ENCODE results near the gene ATP1A2. TPM values are rescaled to one million over a fixed set of nuclear protein-coding genes. Genes with fewer than 3 reads are reported as not detected.

Gene ATP1A2
- total and polyA plus RNA-seq, 4 donors, result 0.09 to 1.5 (median 0.29) TPM

DNA sequence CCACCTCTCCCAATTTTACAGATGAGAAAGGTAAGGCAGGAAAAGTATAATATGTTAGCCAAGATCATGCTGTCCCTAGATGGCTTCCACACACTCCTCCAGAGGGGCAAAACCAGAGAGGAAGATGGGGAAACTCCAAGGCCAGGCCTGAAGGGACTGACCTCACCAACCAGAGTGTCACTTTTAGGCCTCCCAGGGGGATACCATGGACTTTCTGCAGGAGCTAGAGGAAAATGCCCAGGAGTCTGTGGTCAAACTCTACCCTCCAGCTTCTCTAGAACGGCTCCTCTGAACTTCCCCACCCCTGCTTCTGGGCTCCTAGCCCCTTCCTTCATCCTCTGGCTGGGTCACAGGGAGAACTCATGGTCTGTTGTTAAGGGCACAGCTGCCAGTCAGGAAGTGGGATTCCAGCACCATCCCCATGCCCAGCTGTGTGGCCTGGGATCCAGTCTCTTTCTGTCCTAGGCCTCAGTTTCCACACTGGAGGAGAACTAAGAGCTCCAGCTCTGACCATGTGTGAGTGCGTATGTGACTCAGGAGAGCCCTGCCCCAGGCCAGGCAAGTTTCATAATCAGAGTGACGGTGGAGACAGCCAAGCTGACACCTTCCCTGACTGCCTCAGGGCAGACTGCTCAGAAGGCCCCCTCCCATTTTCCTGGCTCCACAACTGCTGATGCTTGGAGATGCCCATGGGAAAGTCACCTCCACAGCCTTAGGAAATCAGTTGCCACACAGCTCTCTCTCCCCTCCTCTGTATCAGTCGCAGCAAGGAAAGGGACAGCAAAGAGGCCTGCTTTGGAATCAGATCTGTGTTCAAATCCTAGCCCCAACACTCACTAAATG lies 19.1 kb upstream of the ATP1A2 start:
- TF ChIP-seq EGR1 (IDR thresholded peaks at IDR 0.05; ENCODE audit: low read depth in 2 of 2) (no peak), TAF1 (conservative IDR thresholded peaks at IDR 0.05) (no peak), RAD21 (IDR thresholded peaks at IDR 0.05) (no peak), HNF4A (conservative IDR thresholded peaks at IDR 0.05) (peak in 1 of 2 donors; percentile 24), JUND (IDR thresholded peaks at IDR 0.05) (no peak), HNF4G (IDR thresholded peaks at IDR 0.05) (no peak), NR2F2 (IDR thresholded peaks at IDR 0.05) (no peak), FOXA2 (IDR thresholded peaks at IDR 0.05) (no peak), GABPA (IDR thresholded peaks at IDR 0.05 in 1 of 2, conservative IDR thresholded peaks at IDR 0.05 in 1 of 2) (no peak), RXRA (IDR thresholded peaks at IDR 0.05) (peak in 1 of 2 donors; percentile 15), SP1 (IDR thresholded peaks at IDR 0.05) (no peak), FOXA1 (IDR thresholded peaks at IDR 0.05) (no peak), YY1 (IDR thresholded peaks at IDR 0.05) (no peak)
- TF ChIP-seq, protein P1, sequence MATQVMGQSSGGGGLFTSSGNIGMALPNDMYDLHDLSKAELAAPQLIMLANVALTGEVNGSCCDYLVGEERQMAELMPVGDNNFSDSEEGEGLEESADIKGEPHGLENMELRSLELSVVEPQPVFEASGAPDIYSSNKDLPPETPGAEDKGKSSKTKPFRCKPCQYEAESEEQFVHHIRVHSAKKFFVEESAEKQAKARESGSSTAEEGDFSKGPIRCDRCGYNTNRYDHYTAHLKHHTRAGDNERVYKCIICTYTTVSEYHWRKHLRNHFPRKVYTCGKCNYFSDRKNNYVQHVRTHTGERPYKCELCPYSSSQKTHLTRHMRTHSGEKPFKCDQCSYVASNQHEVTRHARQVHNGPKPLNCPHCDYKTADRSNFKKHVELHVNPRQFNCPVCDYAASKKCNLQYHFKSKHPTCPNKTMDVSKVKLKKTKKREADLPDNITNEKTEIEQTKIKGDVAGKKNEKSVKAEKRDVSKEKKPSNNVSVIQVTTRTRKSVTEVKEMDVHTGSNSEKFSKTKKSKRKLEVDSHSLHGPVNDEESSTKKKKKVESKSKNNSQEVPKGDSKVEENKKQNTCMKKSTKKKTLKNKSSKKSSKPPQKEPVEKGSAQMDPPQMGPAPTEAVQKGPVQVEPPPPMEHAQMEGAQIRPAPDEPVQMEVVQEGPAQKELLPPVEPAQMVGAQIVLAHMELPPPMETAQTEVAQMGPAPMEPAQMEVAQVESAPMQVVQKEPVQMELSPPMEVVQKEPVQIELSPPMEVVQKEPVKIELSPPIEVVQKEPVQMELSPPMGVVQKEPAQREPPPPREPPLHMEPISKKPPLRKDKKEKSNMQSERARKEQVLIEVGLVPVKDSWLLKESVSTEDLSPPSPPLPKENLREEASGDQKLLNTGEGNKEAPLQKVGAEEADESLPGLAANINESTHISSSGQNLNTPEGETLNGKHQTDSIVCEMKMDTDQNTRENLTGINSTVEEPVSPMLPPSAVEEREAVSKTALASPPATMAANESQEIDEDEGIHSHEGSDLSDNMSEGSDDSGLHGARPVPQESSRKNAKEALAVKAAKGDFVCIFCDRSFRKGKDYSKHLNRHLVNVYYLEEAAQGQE (IDR thresholded peaks at IDR 0.05), result no peak
- TF ChIP-seq, protein P2, sequence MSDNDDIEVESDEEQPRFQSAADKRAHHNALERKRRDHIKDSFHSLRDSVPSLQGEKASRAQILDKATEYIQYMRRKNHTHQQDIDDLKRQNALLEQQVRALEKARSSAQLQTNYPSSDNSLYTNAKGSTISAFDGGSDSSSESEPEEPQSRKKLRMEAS (IDR thresholded peaks at IDR 0.05), result no peak
- TF ChIP-seq, protein P3, sequence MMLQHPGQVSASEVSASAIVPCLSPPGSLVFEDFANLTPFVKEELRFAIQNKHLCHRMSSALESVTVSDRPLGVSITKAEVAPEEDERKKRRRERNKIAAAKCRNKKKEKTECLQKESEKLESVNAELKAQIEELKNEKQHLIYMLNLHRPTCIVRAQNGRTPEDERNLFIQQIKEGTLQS (IDR thresholded peaks at IDR 0.05), result no peak
- TF ChIP-seq, protein P4, sequence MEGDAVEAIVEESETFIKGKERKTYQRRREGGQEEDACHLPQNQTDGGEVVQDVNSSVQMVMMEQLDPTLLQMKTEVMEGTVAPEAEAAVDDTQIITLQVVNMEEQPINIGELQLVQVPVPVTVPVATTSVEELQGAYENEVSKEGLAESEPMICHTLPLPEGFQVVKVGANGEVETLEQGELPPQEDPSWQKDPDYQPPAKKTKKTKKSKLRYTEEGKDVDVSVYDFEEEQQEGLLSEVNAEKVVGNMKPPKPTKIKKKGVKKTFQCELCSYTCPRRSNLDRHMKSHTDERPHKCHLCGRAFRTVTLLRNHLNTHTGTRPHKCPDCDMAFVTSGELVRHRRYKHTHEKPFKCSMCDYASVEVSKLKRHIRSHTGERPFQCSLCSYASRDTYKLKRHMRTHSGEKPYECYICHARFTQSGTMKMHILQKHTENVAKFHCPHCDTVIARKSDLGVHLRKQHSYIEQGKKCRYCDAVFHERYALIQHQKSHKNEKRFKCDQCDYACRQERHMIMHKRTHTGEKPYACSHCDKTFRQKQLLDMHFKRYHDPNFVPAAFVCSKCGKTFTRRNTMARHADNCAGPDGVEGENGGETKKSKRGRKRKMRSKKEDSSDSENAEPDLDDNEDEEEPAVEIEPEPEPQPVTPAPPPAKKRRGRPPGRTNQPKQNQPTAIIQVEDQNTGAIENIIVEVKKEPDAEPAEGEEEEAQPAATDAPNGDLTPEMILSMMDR (IDR thresholded peaks at IDR 0.05; ENCODE audit: low read depth, low read length, missing input control), result no peak
- Histone ChIP-seq H3K9ac (ENCODE audit: low read depth in 1 of 2, low read length in 2 of 2) (peak overlapping the region; percentile 45 to 78), H3K4me3 (ENCODE audit: low read depth in 1 of 3, low read length in 3 of 3) (no peak overlapping the region), H3K9me3 (ENCODE audit: control insufficient read depth in 4 of 4, low read length in 3 of 4) (no peaks in the 10 kb centered on the region), H3K27ac (ENCODE audit: low read depth in 1 of 2, low read length in 2 of 2) (peak overlapping the region; percentile 84 to 89), H3K36me3 (ENCODE audit: control insufficient read depth in 4 of 4, insufficient read depth in 3 of 4, low read depth in 1 of 4, low read length in 3 of 4) (peaks cover 0 to 12% (median 6%) of the 10 kb centered on the region in 4 donors), H3K27me3 (ENCODE audit: control insufficient read depth in 4 of 4, insufficient read depth in 4 of 4, low read length in 3 of 4) (no peaks in the 10 kb centered on the region), H3K4me1 (ENCODE audit: control insufficient read depth in 4 of 4, insufficient read depth in 4 of 4, low read length in 3 of 4) (peaks cover 36 to 78% (median 66%) of the 10 kb centered on the region in 4 donors)
- 57% methylated on average over 4 of the region's 4 CpGs for WGBS
- DNase-seq (ENCODE audit: low spot score), result no peak
